ENCODE data around the gene HDGF. TPM values are rescaled to one million over a fixed set of nuclear protein-coding genes. Genes with fewer than 3 reads are reported as not detected.

The HDGF gene
- polyA plus RNA-seq, 1 experiment: 155 TPM

- CTCF ChIA-PET: interaction anchor here (2.7 kb wide), 1 partner anchor 10 kb away, joined by 9 read pairs; no protein-coding TSS in a partner anchor
These were observed 35.2 kb upstream of the HDGF start for GRCh38 chr1:156786640-156787039.

GRCh38 chr1:156785458-156785857 lies 34.0 kb upstream of the HDGF start:
- ChIA-PET POLR2A (interaction anchor here (0.5 to 0.7 kb wide), 2 partner anchors 57 to 105 kb away, joined by 3 to 4 read pairs; partner anchors contain the start of gene METTL25B), CTCF (interaction anchor here (0.8 to 2.5 kb wide), 3 partner anchors 11 to 59 kb away, joined by 3 to 20 read pairs (median 5); no protein-coding TSS in a partner anchor)
- no peak for TF ChIP-seq CTCF (IDR thresholded peaks at IDR 0.05; ENCODE audit: low read depth, low read length)
- no peaks in the 10 kb centered on the region for H3K27me3 ChIP-seq (ENCODE audit: control insufficient read depth, insufficient read depth, low read length)
- no peak for DNase-seq (ENCODE audit: low read depth, low spot score)
- H3K4me3 ChIP-seq (ENCODE audit: low read depth, low read length): no peak overlapping the region
- H3K27ac ChIP-seq (ENCODE audit: low read depth, low read length): no peak overlapping the region
- H3K9me3 ChIP-seq (ENCODE audit: control insufficient read depth, insufficient read depth, low read length): no peaks in the 10 kb centered on the region

More at GRCh38 chr1:156786640-156787039, 35.2 kb upstream of the HDGF start:
- no peaks in the 10 kb centered on the region for H3K27me3 ChIP-seq (ENCODE audit: control insufficient read depth, insufficient read depth, low read length)
- no peak for DNase-seq (ENCODE audit: low read depth, low spot score)
- no peaks in the 10 kb centered on the region for H3K9me3 ChIP-seq (ENCODE audit: control insufficient read depth, insufficient read depth, low read length)
- H3K27ac ChIP-seq (ENCODE audit: low read depth, low read length): no peak overlapping the region
- H3K4me3 ChIP-seq (ENCODE audit: low read depth, low read length): no peak overlapping the region
- no peak for TF ChIP-seq CTCF (IDR thresholded peaks at IDR 0.05; ENCODE audit: low read depth, low read length)
- POLR2A ChIA-PET: no interaction called here

- H3K4me3 ChIP-seq (ENCODE audit: low read depth, low read length): no peak overlapping the region
- no peaks in the 10 kb centered on the region for H3K9me3 ChIP-seq (ENCODE audit: control insufficient read depth, insufficient read depth, low read length)
- no peak for TF ChIP-seq CTCF (IDR thresholded peaks at IDR 0.05; ENCODE audit: low read depth, low read length)
- H3K27me3 ChIP-seq (ENCODE audit: control insufficient read depth, insufficient read depth, low read length): no peaks in the 10 kb centered on the region
- POLR2A ChIA-PET: interaction anchor here (0.8 to 1.4 kb wide), 3 partner anchors 9 to 15 kb away, joined by 3 to 4 read pairs (median 3); partner anchors contain the start of gene PRCC
- CTCF ChIA-PET: interaction anchor here (0.7 to 2.0 kb wide), 11 partner anchors 9 to 111 kb away, joined by 3 to 11 read pairs (median 3); partner anchors contain the start of gene NTRK1
- no peak for DNase-seq (ENCODE audit: low read depth, low spot score)
- H3K27ac ChIP-seq (ENCODE audit: low read depth, low read length): no peak overlapping the region
These were observed 30.2 kb upstream of the HDGF start for GRCh38 chr1:156781585-156782186.

GRCh38 chr1:156777573-156777972 lies 26.1 kb upstream of the HDGF start:
- CTCF ChIA-PET: interaction anchor here (0.6 to 1.6 kb wide), 2 partner anchors 51 to 62 kb away, joined by 3 to 9 read pairs; no protein-coding TSS in a partner anchor
- TF ChIP-seq CTCF (IDR thresholded peaks at IDR 0.05; ENCODE audit: low read depth, low read length): no peak
- H3K4me3 ChIP-seq (ENCODE audit: low read depth, low read length): no peak overlapping the region
- POLR2A ChIA-PET: no interaction called here
- no peak overlapping the region for H3K27ac ChIP-seq (ENCODE audit: low read depth, low read length)
- DNase-seq (ENCODE audit: low read depth, low spot score): no peak
- no peaks in the 10 kb centered on the region for H3K27me3 ChIP-seq (ENCODE audit: control insufficient read depth, insufficient read depth, low read length)
- H3K9me3 ChIP-seq (ENCODE audit: control insufficient read depth, insufficient read depth, low read length): no peaks in the 10 kb centered on the region

GRCh38 chr1:156776942-156777341 lies 25.5 kb upstream of the HDGF start:
- ChIA-PET CTCF (interaction anchor here (0.6 to 1.6 kb wide), 3 partner anchors 51 to 114 kb away, joined by 3 to 9 read pairs (median 3); no protein-coding TSS in a partner anchor), POLR2A (no interaction called here)
- no peak for TF ChIP-seq CTCF (IDR thresholded peaks at IDR 0.05; ENCODE audit: low read depth, low read length)

More at GRCh38 chr1:156776942-156777341, 25.5 kb upstream of the HDGF start:
- H3K9me3 ChIP-seq (ENCODE audit: control insufficient read depth, insufficient read depth, low read length): no peaks in the 10 kb centered on the region
- H3K27me3 ChIP-seq (ENCODE audit: control insufficient read depth, insufficient read depth, low read length): no peaks in the 10 kb centered on the region
- H3K4me3 ChIP-seq (ENCODE audit: low read depth, low read length): no peak overlapping the region
- no peak overlapping the region for H3K27ac ChIP-seq (ENCODE audit: low read depth, low read length)
- no peak for DNase-seq (ENCODE audit: low read depth, low spot score)
